Spleen (tissue), 7 donors: Measurements from ENCODE around the gene WDR1.

Experiments used
- CTCF ChIP-seq, 11 experiments: fragments of 200-600 bp in 7 of 11; fragments of 450-650 bp in 4 of 11; sonication (generic) in 4 of 11; IDR thresholded peaks in 8 of 11; conservative IDR thresholded peaks in 3 of 11; 1 replicate in 7 of 11; 2 replicates in 4 of 11; pipeline versions ENCODE4 v1.4.0 to v1.8.0; 2016 to 2021; ENCODE audit warnings: antibody characterized with exemption in 11 of 11, inconsistent platforms in 4 of 11, mild to moderate bottlenecking in 1 of 11
- POLR2A ChIP-seq, 3 donors: fragments of 450-650 bp; IDR thresholded peaks; one replicate each; pipeline ENCODE4 v1.5.1; 2017; ENCODE audit warnings: antibody characterized with exemption in 3 of 3, mild to moderate bottlenecking in 1 of 3
- donor health status: DM: no; HTN: no; CAD: no; lungs with moderate emphysema.
- donor health status: DM: no; HTN: no; CAD: no.
- donor health status: DM: no; HTN: no; CAD: no.

GRCh38 chr4:10094841-10095240 is 21.8 kb downstream of the WDR1 start:
- TF ChIP-seq POLR2A (IDR thresholded peaks at IDR 0.05) (no peak), CTCF (IDR thresholded peaks at IDR 0.05 in 8 of 11, conservative IDR thresholded peaks at IDR 0.05 in 3 of 11) (no peak)
